ENCODE measurements around the gene CCDC107. TPM values are rescaled to one million over a fixed set of nuclear protein-coding genes. Genes with fewer than 3 reads are reported as not detected.

Gene CCDC107
- polyA plus RNA-seq, 10 donors = 13.8 to 23.0 (median 17.6) TPM

DNA sequence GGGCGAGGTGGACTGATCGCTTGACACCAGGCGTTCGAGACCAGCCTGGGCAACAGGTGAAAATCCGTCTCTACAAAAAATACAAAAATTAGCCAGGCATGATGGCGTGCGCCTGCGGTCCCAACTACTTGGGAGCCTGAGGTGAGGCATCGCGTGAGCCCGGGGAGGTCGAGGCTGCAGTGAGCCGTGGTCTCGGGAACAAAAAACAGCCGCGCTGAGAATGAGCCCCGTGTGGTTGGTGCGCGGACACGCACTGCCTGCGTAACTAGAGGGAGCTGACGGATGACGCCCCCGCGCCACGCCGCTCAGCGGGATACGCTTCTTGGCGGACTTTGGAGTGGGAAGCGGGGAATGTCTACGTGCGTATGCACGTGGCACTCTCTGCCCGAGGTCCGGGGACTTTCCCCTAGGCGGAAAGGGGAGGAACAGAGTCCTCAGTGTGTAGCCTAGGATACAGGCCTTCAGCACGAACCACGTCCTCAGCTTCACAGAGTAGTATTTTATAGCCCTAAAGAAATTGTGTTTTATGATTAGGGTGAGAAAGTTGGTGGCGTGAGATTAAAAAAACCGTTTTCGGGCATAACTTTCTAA lies 451 bp upstream of the CCDC107 start, which contains the start of gene RMRP:
Gene RMRP (minus strand): TSS at position 474 of the 591 bp plus-strand sequence.
- DNase-seq = peak; percentile 99

GRCh38 chr9:35658968-35659220 lies 802 bp downstream of the CCDC107 start:
- no peak for DNase-seq

DNA sequence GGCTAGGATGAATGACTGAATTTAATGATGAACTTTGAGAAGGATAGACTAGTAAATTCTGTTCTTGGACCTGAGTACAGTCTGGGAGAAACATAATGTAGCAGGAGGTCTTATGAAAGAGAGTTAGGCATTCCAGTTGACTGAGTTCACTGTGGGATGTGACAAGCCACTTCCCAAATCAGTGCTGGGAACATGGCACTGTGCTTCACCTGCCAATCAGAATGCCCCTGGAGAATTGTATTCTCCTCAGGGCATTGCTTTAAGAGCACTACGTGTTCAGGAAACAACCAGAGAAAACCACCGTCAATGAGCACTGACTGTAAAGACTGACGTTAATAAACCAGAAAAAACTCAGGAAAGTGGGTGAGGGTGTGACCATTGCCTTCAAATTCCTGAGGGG lies 1.2 kb downstream of the CCDC107 start:
- DNase-seq = no peak

DNA sequence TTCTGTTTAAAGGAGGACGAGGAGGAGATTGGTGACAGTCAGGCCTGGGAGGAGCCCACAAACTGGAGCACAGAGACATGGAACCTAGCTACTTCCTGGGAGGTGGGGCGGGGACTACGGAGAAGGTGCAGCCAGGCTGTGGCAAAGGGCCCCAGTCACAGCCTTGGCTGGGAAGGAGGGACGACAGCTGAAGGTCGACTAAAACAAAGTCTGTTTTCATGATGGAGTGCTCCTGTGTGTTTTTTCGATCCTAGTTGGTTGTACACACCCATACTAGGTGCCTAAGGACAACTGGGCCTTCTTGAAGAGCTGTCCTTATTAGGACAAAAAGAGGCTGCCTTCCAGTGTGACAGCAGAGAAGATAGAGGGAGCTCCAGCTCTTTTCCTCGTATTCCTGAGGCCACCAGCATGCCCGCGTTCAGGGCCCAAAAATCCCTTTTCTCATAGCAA lies 2.9 kb downstream of the CCDC107 start:
- DNase-seq = peak in 1 of 3 donors; percentile 44

DNA sequence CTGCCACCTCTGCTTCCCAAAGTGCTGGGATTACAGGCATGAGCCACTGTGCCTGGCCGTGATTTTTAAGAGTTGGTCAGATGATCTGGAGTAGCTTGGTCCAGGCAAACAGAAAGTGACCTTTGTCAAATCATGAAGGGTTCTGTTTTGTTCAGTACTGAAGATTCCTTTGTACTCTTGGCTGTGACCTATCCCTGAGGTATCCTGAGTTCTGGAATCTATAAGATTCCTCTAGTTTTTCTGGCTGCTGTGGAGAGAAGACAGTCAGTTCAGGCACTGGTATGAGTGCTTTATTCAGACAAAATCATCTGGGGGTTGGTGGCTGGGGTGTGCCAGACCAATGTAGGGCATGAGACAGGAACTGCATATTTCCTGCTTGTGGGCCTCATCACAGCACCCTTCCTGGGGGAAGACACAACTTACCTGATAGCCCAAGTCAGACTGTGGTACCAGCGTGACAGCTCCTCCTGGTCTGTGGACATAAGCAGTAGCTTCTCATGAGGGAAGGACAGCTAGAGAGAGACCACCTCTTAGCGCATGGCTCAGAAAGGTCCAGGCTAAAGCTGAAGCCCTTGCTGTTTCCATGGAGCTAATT lies 3.8 kb downstream of the CCDC107 start:
- DNase-seq = no peak

- DNase-seq = no peak
Observed at GRCh38 chr9:35662437-35662836, 4.3 kb downstream of the CCDC107 start.

DNA sequence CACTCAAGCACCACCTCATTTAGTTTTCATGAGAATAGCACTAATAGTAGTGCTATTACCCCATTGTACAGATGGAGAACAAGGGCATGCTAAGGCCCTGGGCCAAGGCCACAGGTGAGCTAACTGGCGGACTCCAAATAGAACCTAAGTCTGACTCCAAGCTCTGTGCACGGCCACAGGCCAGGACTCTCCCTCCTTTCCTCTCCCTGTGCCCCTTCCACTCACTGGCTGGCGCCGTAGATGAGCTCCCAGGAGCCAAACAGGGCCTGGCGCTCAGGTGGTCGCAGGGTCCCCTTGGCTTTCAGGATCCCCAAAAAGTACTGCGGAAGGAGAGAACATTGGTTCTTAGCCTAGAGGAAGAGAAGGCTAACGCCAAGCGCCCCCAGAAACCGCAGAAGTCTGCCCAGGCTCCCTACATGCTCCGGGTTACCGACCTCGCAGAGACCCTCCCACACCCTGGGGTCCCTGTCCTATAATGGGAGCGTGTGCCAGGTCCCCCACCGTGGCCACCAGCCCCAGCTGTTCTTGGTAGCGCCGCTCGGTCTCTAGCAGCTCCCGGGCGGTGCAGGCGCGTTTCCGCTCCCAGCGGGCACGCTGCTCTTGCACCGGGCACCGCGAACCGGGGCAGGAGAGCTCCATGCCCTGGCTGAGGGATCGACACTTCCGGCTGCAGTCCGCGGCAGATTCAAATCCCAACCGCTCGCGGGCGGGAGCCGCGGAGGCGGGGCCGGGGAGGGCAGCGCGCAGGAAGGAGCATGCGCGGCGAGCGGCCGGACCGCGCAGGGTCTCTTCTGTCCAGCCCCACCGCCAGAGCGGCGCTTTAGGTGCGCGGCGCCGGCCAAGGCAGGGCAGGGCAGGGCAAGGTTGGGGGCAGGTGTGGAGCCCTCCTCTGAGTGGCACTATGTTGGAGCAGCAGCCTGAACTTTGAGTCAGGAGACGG lies 6.7 kb downstream of the CCDC107 start, which contains the start of gene ARHGEF39:
Gene ARHGEF39 (minus strand): TSS at position 665 of the 940 bp plus-strand sequence. CDS start 26 bp downstream, at position 639.
- peak; percentile 78 to 93 (median 86) for DNase-seq

DNA sequence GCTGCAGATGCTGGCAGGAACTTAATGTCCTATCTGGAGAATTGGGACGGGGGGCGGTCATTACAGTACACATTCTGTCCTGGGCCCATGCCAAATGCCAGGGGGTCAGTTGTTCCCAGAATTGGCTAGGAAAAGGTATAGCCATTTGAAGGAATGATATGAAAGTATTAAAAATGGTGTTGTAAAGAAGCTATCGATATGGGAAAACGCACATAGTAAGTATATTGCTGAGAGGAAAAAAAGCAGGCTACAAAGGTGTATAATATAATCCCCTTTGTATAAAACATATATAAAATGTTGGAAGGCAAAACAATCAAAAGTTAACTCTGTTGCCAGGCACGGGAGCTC lies 7.4 kb downstream of the CCDC107 start:
- DNase-seq = no peak

GRCh38 chr9:35666045-35666444 lies 8.0 kb downstream of the CCDC107 start:
- DNase-seq = no peak

- no peak for DNase-seq
Observed at GRCh38 chr9:35666549-35666948, 8.5 kb downstream of the CCDC107 start.

DNA sequence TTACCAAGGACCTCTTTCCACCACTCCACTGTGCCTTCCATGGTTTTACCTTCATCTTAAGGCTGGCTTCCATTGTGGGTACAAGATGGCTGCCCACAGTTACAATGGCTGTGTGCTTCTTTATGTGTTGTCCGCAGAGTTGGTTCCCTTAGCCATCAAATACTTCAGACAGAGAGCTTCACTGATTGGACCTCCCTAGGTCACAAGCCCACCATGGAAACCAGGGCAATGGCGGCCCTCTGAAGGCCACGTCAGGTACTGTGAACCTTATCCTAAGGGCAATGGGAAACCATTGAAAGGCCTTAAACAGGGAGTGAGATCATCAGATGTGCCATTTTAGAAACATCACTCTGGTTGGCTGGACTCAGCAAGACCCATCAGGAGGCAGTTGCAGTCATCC lies 9.8 kb downstream of the CCDC107 start:
- no peak for DNase-seq

DNA sequence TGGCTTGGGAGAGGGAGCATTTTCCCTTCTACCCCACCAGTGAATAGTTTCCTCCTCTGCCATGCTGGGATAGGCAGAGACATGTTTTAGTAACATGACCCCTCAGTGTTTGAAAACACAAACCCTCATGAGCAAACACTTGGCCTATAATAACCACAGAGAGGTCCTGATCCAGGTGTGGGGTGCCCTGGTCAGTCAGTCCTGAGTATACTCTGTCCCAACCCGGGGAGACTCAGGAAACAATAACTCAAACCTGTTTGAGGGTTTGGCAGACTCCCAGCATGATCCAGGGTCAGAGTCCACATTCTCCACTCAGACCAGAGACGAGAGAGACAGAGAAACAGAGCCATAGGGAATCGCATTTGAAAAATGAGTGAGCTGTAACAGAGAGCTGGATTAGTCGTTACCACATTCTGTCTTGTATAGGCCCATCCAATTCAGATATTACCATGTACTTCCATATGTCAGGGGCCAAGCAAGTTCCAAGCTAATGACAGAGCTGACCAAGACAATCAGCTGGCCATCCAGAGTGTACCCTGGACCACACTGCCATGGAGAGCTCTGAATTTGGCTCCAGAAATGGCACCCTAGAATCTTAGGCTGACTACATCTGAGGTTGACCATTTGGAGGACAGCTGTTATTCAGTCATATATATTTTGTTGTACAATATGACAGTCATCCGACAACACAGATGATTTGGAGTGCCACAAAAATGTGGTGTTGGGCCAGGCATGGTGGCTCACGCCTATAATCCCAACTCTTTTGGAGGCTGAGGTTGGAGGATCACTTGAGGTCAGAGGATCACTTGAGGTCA lies 11.4 kb downstream of the CCDC107 start:
- DNase-seq = no peak

GRCh38 chr9:35673132-35674024 lies 15.3 kb downstream of the CCDC107 start, which contains the start of gene CA9:
Gene CA9, plus strand, starts transcription at chr9:35673928. Its CDS starts 32 bp downstream, at chr9:35673960.
- DNase-seq = peak in 1 of 3 donors; percentile 48

GRCh38 chr9:35674025-35674361 lies 15.9 kb downstream of the CCDC107 start:
- no peak for DNase-seq

GRCh38 chr9:35675204-35675603 lies 17.1 kb downstream of the CCDC107 start:
- peak in 1 of 3 donors; percentile 37 for DNase-seq

DNA sequence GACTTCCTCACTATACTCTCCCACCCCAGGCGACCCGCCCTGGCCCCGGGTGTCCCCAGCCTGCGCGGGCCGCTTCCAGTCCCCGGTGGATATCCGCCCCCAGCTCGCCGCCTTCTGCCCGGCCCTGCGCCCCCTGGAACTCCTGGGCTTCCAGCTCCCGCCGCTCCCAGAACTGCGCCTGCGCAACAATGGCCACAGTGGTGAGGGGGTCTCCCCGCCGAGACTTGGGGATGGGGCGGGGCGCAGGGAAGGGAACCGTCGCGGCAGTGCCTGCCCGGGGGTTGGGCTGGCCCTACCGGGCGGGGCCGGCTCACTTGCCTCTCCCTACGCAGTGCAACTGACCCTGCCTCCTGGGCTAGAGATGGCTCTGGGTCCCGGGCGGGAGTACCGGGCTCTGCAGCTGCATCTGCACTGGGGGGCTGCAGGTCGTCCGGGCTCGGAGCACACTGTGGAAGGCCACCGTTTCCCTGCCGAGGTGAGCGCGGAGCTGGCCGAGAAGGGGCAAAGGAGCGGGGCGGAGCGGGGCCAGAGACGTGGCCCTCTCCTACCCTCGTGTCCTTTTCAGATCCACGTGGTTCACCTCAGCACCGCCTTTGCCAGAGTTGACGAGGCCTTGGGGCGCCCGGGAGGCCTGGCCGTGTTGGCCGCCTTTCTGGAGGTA lies 17.8 kb downstream of the CCDC107 start:
- DNase-seq = peak in 1 of 3 donors; percentile 78

DNA sequence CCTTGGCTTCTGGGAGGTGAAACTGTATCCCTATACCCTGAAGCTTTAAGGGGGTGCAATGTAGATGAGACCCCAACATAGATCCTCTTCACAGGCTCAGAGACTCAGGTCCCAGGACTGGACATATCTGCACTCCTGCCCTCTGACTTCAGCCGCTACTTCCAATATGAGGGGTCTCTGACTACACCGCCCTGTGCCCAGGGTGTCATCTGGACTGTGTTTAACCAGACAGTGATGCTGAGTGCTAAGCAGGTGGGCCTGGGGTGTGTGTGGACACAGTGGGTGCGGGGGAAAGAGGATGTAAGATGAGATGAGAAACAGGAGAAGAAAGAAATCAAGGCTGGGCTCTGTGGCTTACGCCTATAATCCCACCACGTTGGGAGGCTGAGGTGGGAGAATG lies 21.0 kb downstream of the CCDC107 start:
- DNase-seq = no peak

DNA sequence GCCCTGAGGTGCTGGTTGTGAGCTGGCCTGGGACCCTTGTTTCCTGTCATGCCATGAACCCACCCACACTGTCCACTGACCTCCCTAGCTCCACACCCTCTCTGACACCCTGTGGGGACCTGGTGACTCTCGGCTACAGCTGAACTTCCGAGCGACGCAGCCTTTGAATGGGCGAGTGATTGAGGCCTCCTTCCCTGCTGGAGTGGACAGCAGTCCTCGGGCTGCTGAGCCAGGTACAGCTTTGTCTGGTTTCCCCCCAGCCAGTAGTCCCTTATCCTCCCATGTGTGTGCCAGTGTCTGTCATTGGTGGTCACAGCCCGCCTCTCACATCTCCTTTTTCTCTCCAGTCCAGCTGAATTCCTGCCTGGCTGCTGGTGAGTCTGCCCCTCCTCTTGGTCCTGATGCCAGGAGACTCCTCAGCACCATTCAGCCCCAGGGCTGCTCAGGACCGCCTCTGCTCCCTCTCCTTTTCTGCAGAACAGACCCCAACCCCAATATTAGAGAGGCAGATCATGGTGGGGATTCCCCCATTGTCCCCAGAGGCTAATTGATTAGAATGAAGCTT lies 21.8 kb downstream of the CCDC107 start:
- DNase-seq = no peak

DNA sequence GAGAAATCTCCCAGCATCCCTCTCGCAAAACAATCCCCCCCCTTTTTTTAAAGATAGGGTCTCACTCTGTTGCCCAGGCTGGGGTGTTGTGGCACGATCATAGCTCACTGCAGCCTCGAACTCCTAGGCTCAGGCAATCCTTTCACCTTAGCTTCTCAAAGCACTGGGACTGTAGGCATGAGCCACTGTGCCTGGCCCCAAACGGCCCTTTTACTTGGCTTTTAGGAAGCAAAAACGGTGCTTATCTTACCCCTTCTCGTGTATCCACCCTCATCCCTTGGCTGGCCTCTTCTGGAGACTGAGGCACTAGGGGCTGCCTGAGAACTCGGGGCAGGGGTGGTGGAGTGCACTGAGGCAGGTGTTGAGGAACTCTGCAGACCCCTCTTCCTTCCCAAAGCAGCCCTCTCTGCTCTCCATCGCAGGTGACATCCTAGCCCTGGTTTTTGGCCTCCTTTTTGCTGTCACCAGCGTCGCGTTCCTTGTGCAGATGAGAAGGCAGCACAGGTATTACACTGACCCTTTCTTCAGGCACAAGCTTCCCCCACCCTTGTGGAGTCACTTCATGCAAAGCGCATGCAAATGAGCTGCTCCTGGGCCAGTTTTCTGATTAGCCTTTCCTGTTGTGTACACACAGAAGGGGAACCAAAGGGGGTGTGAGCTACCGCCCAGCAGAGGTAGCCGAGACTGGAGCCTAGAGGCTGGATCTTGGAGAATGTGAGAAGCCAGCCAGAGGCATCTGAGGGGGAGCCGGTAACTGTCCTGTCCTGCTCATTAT lies 22.4 kb downstream of the CCDC107 start:
- no peak for DNase-seq

All from muscle of back (tissue), 11 donors.